SK-N-MC (cell line): ENCODE measurements around the gene P2RX1.

ENCODE experiments used
- EZH2 ChIP-seq: fragments of 200-600 bp; sonication (generic); IDR thresholded peaks from one replicate; pipeline ENCODE4 v1.6.1; 2017; ENCODE audit warnings: antibody characterized with exemption
- FOXP2 ChIP-seq: optimal IDR thresholded peaks from 2 replicates; pipeline ENCODE3; 2011; ENCODE audit warnings: mild to moderate bottlenecking, moderate library complexity; ENCODE audit not compliant: insufficient read depth; ENCODE audit errors: extremely low read length, control extremely low read depth
- POLR2AphosphoS5 ChIP-seq: IDR thresholded peaks from 2 replicates; pipeline ENCODE4 v1.6.1; 2012; ENCODE audit warnings: mild to moderate bottlenecking, low read depth, low read length, borderline replicate concordance

DNA sequence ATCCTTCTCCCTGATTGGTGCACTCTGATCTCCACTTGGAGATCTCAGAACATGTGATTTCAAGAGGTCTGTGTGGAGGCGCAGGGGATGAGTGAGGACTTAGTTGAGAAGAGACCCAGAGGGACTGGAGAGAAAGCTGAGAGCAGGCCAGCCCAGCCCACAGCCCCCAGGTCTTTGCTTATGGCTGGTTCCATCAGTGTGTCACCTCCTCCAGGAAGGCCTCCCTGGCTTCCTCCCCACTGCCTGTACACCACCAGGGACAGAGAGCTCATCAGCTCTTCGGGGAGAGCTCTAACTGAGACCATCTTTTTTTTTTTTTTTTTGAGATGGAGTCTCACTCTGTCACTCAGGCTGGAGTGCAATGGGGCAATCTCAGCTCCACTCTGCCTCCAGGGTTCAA is 3.4 kb downstream of the P2RX1 start:
- TF ChIP-seq POLR2AphosphoS5: no peak
- no peak for TF ChIP-seq EZH2
- no peak for TF ChIP-seq FOXP2
